ENCODE results near the gene PLEK2.

The PLEK2 gene

DNA sequence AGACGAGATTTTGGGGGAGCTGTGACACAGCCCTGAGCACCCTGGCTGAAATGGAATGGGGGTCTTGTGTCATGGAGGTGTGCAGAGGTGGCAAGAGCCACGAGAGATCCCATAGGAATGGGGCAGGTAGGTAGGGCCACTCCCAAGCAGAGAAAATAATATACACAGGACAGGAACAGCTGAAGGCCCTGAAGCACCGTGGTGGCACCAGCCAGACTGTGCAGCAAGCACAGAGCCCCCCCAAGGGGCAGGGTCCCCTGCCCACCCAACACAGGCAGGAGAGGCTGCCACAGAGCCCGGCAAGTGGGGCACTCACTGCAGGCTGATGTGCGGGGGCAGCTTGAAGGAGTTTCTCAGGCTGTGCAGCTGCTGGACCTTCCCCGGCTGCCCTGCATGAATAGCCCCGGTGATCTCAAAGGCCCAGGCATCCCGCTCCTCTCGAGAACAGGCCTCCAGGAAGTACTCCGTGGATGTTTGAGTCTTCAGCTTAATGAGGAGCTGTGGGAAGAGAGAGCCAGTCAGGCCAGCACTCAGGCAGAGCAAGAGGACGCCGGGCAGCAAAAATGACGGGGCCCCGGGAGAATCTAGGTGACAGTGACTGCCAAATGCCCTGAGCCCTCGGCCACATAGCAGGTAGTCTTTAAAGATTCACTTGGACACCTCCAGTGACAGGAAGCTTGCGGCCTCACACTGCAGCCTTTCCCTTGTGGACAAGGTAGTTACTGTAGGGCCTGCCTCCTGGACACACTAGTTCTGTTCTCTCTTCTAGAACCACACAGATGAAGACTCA, 16.7 kb downstream of the PLEK2 start:
- Histone ChIP-seq H3K9me3 (ENCODE audit: severe bottlenecking) (no peaks in the 10 kb centered on the region), H3K4me3 (ENCODE audit: severe bottlenecking) (no peak overlapping the region), H3K27me3 (ENCODE audit: insufficient read depth, poor library complexity, severe bottlenecking) (no peaks in the 10 kb centered on the region), H3K4me1 (ENCODE audit: insufficient read depth, poor library complexity, severe bottlenecking) (no peaks in the 10 kb centered on the region), H3K27ac (ENCODE audit: poor library complexity, severe bottlenecking) (no peak overlapping the region), H3K36me3 (ENCODE audit: low read depth) (peaks cover 93% of the 10 kb centered on the region)
- DNase-seq (ENCODE audit: low spot score) (no peak), ATAC-seq (ENCODE audit: low read depth) (no peak)
- no peak for TF ChIP-seq CTCF (IDR thresholded peaks at IDR 0.05; ENCODE audit: poor library complexity, severe bottlenecking)

DNA sequence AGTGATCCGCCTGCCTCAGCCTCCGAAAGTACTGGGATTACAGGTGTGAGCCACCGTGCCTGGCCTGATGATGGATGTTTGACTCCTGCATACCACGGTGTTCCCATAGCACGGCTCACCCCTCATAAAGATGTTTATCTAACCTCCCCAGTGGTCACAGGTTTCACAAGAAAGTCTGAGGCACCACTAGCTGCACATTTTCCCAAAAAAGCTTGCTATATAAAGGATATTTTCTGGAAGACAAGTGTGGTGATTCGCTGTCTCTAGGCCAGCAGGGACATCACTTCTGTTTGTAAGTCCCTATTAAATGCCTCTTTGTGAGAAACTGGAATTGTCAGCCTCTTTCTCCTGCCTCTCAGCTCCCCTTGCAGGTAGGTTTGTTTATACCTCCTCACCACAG, 18.3 kb downstream of the PLEK2 start:
- ATAC-seq (ENCODE audit: low read depth) (no peak), DNase-seq (ENCODE audit: low spot score) (no peak)
- H3K27ac ChIP-seq (ENCODE audit: poor library complexity, severe bottlenecking): no peak overlapping the region
- no peak for TF ChIP-seq CTCF (IDR thresholded peaks at IDR 0.05; ENCODE audit: poor library complexity, severe bottlenecking)
- H3K36me3 ChIP-seq (ENCODE audit: low read depth): peaks cover 100% of the 10 kb centered on the region
- no peaks in the 10 kb centered on the region for H3K27me3 ChIP-seq (ENCODE audit: insufficient read depth, poor library complexity, severe bottlenecking)
- H3K4me1 ChIP-seq (ENCODE audit: insufficient read depth, poor library complexity, severe bottlenecking): no peaks in the 10 kb centered on the region
- no peaks in the 10 kb centered on the region for H3K9me3 ChIP-seq (ENCODE audit: severe bottlenecking)
- H3K4me3 ChIP-seq (ENCODE audit: severe bottlenecking): no peak overlapping the region

GRCh38 chr14:67392800-67393199, 19.2 kb downstream of the PLEK2 start:
- Histone ChIP-seq H3K36me3 (ENCODE audit: low read depth) (peaks cover 100% of the 10 kb centered on the region), H3K4me3 (ENCODE audit: severe bottlenecking) (no peak overlapping the region), H3K27me3 (ENCODE audit: insufficient read depth, poor library complexity, severe bottlenecking) (no peaks in the 10 kb centered on the region), H3K4me1 (ENCODE audit: insufficient read depth, poor library complexity, severe bottlenecking) (no peaks in the 10 kb centered on the region), H3K9me3 (ENCODE audit: severe bottlenecking) (no peaks in the 10 kb centered on the region), H3K27ac (ENCODE audit: poor library complexity, severe bottlenecking) (no peak overlapping the region)
- ATAC-seq (ENCODE audit: low read depth) (no peak), DNase-seq (ENCODE audit: low spot score) (no peak)
- no peak for TF ChIP-seq CTCF (IDR thresholded peaks at IDR 0.05; ENCODE audit: poor library complexity, severe bottlenecking)

- no peak for TF ChIP-seq CTCF (IDR thresholded peaks at IDR 0.05; ENCODE audit: poor library complexity, severe bottlenecking)
- H3K27ac ChIP-seq (ENCODE audit: poor library complexity, severe bottlenecking): no peak overlapping the region
- H3K4me3 ChIP-seq (ENCODE audit: severe bottlenecking): no peak overlapping the region
- peaks cover 100% of the 10 kb centered on the region for H3K36me3 ChIP-seq (ENCODE audit: low read depth)
- no peaks in the 10 kb centered on the region for H3K9me3 ChIP-seq (ENCODE audit: severe bottlenecking)
- no peaks in the 10 kb centered on the region for H3K4me1 ChIP-seq (ENCODE audit: insufficient read depth, poor library complexity, severe bottlenecking)
- no peak for ATAC-seq (ENCODE audit: low read depth)
- DNase-seq (ENCODE audit: low spot score): no peak
- no peaks in the 10 kb centered on the region for H3K27me3 ChIP-seq (ENCODE audit: insufficient read depth, poor library complexity, severe bottlenecking)
Observed at GRCh38 chr14:67392123-67392522, 19.8 kb downstream of the PLEK2 start.

- ATAC-seq (ENCODE audit: low read depth): no peak
- DNase-seq (ENCODE audit: low spot score): no peak
Observed at GRCh38 chr14:67391268-67391667, 20.7 kb downstream of the PLEK2 start.

More at GRCh38 chr14:67391268-67391667, 20.7 kb downstream of the PLEK2 start:
- TF ChIP-seq CTCF (IDR thresholded peaks at IDR 0.05; ENCODE audit: poor library complexity, severe bottlenecking): no peak
- Histone ChIP-seq H3K36me3 (ENCODE audit: low read depth) (peaks cover 100% of the 10 kb centered on the region), H3K27ac (ENCODE audit: poor library complexity, severe bottlenecking) (no peak overlapping the region), H3K27me3 (ENCODE audit: insufficient read depth, poor library complexity, severe bottlenecking) (no peaks in the 10 kb centered on the region), H3K4me1 (ENCODE audit: insufficient read depth, poor library complexity, severe bottlenecking) (peaks cover under 1% of the 10 kb centered on the region), H3K9me3 (ENCODE audit: severe bottlenecking) (no peaks in the 10 kb centered on the region), H3K4me3 (ENCODE audit: severe bottlenecking) (no peak overlapping the region)

Measured in RWPE2 (cell line).